ENCODE measurements around the gene RLBP1.

The RLBP1 gene

DNA sequence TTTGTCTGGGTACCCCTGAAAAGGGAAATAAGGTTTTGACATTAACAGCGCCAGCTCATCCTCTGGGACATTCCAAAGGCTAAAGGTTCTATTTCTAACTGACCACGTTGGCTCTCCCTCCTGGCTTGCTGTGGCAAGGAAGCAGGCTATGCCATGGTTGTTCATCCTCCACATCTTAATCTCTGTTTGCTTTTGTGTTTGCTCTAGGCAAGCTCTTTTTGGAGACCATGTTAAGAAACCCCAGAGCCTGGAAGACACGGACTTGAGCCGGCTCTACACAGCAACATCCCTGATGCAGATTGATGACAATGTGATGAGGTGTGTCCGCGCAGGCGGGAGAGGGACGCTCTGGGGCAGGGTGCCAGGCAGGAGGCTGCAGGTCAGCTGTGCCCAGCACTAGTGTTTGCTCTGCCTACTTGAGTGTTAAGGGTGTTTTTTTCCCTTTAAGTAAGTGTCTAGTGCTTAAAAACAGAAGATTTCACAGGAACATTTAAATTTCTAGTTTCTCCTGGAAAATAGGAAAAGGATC is 33.3 kb downstream of the RLBP1 start:
- H3K4me3 ChIP-seq (ENCODE audit: low read depth, low read length): no peak overlapping the region
- DNase-seq (ENCODE audit: low read depth): no peak
- TF ChIP-seq, protein P1, sequence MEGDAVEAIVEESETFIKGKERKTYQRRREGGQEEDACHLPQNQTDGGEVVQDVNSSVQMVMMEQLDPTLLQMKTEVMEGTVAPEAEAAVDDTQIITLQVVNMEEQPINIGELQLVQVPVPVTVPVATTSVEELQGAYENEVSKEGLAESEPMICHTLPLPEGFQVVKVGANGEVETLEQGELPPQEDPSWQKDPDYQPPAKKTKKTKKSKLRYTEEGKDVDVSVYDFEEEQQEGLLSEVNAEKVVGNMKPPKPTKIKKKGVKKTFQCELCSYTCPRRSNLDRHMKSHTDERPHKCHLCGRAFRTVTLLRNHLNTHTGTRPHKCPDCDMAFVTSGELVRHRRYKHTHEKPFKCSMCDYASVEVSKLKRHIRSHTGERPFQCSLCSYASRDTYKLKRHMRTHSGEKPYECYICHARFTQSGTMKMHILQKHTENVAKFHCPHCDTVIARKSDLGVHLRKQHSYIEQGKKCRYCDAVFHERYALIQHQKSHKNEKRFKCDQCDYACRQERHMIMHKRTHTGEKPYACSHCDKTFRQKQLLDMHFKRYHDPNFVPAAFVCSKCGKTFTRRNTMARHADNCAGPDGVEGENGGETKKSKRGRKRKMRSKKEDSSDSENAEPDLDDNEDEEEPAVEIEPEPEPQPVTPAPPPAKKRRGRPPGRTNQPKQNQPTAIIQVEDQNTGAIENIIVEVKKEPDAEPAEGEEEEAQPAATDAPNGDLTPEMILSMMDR (IDR thresholded peaks at IDR 0.05; ENCODE audit: low read depth, low read length): no peak
- no peak for TF ChIP-seq POLR2A (IDR thresholded peaks at IDR 0.05; ENCODE audit: extremely low read depth, insufficient read length)

DNA sequence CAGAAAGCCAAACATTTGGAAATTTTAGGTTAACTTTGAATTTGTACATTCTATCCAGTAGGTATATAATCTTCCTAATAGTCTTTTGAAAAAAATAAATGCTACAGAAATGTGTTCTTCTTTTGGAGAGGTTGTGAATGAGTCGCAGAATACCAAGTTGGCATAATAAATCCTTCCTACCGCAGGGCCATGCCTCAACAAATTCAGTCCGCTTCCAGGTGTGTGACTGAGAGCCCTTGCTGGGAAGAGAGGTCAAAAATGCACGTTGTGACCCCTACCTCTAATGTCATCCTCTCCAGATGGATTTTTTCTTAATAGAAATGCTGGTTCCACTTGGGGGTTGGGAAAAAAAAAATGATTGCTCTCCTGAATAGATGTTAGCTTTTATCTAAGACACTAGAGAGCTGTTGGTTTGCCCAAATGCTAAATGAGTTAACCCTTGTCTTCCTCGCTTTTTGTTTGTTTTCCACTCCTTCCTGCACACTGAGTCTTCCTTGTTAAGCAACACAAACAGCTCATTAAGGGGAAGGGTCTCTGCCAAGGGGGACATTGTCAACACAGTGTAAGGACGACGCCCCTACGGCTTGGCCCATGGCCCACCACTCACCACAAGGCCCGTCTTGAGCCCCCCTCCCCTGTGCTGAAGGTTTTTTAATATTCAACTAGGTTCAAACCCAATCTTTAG is 33.9 kb downstream of the RLBP1 start:
- no peak overlapping the region for H3K4me3 ChIP-seq (ENCODE audit: low read depth, low read length)
- TF ChIP-seq MYC (IDR thresholded peaks at IDR 0.05; ENCODE audit: low read depth, low read length) (no peak), POLR2A (IDR thresholded peaks at IDR 0.05; ENCODE audit: extremely low read depth, insufficient read length) (no peak)
- TF ChIP-seq, protein P1 (IDR thresholded peaks at IDR 0.05; ENCODE audit: low read depth, low read length): no peak
- DNase-seq (ENCODE audit: low read depth): no peak

GRCh38 chr15:89186803-89187202 is 34.6 kb downstream of the RLBP1 start:
- no peak for DNase-seq (ENCODE audit: low read depth)
- TF ChIP-seq MYC (IDR thresholded peaks at IDR 0.05; ENCODE audit: low read depth, low read length): no peak
- H3K4me3 ChIP-seq (ENCODE audit: low read depth, low read length): no peak overlapping the region

DNA sequence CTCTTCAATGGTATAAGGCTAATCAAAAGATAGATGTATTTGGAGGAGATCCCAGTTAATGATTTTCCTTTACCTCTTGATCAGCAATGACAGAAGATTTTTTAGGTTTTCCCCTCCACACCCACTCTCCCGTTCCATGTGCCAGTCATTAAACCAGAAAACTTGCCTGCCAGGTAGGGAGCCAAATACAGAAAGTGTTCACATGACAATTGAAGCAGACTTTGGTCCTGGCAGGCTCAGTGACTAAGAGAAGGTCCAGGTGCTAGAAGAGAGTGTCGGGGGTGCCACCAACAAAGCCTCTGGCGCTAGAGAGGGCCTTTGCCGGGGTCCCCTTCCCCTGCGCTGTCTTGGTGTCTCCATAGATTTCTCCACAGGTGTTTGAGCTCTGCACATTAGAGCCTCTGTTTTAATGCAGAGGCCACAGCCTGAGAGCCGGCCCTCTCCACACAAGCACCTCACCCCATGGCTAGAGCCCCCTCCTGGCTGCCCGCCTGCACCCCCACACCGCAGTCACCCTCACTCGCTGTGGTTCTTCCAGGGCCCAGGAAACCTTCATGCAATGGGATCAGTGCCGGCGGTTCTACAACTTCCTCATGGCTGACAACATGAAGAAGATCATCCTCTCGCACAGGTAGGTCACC is 36.4 kb downstream of the RLBP1 start:
- H3K4me3 ChIP-seq (ENCODE audit: low read depth, low read length): no peak overlapping the region
- TF ChIP-seq MYC (IDR thresholded peaks at IDR 0.05; ENCODE audit: low read depth, low read length) (no peak), MAX (IDR thresholded peaks at IDR 0.05; ENCODE audit: low read depth, low read length) (no peak), POLR2A (IDR thresholded peaks at IDR 0.05; ENCODE audit: extremely low read depth, insufficient read length) (no peak)
- TF ChIP-seq, protein P1 (IDR thresholded peaks at IDR 0.05; ENCODE audit: low read depth, low read length): no peak
- DNase-seq (ENCODE audit: low read depth): no peak

DNA sequence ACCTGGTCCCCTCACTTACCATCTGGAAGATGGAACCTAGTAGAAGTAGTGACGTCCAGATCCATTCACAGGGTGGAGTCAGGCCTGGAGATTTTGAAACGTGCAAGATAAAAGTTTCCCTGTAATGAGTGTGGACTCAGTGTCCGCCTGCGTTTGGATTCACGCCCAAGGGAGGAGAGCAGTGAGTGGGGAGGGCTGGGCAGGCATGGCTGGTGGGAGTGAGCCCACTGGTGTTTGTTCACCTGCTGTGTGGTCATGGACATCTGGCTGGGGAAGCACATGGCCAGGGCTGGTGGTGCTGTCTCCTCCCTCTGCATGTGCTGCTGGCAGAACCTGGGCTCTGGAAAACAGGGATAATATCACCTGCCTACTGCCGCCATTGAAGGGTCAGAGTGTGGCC is 37.0 kb downstream of the RLBP1 start:
- TF ChIP-seq, protein P1 (IDR thresholded peaks at IDR 0.05; ENCODE audit: low read depth, low read length): no peak
- TF ChIP-seq MYC (IDR thresholded peaks at IDR 0.05; ENCODE audit: low read depth, low read length) (no peak), POLR2A (IDR thresholded peaks at IDR 0.05; ENCODE audit: extremely low read depth, insufficient read length) (no peak), MAX (IDR thresholded peaks at IDR 0.05; ENCODE audit: low read depth, low read length) (no peak)
- no peak for DNase-seq (ENCODE audit: low read depth)
- H3K4me3 ChIP-seq (ENCODE audit: low read depth, low read length): no peak overlapping the region

DNA sequence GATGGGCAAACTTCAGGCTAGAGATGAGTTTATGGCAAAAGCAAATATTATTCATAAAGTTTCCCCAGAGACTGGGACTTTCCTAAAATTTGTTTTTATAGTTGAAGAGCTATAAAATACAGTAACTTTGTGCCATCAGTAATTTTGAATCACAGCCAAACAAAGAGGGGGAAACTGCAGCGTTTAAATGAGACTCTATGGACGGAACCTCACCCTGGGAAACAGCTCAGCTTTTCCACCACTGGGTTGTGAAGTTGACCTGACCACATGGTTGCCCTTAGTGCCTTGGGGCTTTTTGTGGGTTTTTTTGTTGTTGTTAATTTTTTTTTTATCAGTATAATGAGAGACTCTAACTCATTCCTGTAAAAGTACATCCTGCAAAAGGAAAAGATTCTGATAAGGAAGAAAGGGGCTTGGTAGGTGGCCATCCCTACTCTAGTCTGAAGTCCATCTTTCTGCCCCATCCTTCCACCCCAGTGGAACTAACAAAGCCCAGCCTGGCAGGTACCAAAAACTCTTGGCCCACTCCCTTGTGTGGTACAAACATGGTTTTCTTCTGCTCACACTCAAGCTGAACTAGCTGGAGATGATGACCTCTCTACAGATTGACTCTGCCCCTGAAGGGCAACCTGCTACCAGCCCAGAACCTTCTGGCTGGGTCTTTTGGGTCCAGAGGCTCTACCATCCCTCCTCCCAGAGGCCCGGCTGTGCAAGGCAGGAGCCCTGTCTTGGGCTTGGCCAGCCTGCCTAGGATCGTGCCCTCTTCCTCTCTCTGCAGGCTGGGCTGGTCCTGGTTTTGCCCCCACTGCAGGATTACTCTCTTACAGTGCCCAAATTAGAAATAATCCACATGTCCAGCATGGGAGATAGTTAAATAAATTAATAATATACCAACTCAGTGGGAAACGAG is 41.2 kb downstream of the RLBP1 start:
- no peak overlapping the region for H3K4me3 ChIP-seq (ENCODE audit: low read depth, low read length)
- DNase-seq (ENCODE audit: low read depth): no peak
- TF ChIP-seq MAX (IDR thresholded peaks at IDR 0.05; ENCODE audit: low read depth, low read length): no peak
- TF ChIP-seq, protein P1 (IDR thresholded peaks at IDR 0.05; ENCODE audit: low read depth, low read length): no peak
